ENCODE results near the gene DPYSL4. TPM values are rescaled to one million over a fixed set of nuclear protein-coding genes. Genes with fewer than 3 reads are reported as not detected.

Gene DPYSL4
- polyA plus RNA-seq, 1 donor: 16.3 TPM

DNA sequence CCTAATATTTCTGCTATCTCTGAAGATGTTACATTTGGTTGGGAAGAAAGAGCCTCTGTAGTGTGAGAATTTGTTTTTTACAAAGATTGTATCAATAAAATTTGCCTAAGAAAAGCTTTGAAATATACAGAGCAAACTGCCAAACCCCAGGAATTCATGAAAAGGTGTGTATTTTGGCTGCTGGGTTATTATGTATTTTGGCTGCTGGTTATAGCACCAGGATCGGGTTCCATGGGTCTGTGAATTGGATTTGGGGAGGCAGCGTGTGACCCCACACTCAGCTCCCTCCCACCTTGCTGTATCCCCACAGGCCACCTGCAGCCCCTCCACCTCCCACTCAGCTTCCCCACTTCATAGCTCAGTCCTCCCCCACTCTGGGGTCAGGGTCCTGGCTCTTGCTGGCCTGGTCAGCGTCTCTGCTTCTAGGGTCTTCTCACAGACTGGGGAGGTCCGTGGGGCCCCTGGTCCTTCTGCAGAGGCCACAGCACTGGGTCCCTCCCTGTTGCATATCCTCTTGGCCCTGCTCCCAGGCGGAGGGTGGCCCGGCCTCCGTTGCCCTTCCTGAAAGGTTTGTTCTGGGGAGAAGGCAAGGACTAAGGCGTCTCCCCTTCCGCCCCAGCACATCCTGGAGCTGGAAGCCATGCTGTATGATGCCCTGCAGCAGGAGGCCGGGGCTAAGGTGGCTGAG is 24.0 kb upstream of the DPYSL4 start:
- no peak for DNase-seq

DNA sequence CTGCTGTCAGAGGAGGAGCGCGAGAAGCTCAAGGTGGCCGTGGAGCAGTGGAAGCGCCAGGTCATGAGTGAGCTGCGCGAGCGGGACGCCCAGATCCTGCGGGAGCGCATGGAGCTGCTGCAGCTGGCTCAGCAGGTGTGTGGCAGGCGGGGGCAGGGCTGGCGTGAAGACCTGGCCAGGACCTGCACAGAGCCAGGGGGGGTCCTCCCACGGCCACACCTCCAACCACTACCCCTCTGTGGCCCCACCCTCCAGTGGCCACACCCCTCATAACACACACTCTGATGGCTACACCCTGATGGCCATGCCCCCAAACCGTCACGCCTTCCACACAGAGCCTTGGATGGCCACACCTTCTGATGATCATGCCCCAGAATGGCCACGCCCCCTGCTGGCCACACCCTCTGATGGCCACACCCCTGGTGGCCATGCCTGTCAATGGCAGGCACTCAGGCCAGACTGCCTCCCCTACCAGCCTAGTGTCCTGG is 23.4 kb upstream of the DPYSL4 start:
- DNase-seq: no peak

DNA sequence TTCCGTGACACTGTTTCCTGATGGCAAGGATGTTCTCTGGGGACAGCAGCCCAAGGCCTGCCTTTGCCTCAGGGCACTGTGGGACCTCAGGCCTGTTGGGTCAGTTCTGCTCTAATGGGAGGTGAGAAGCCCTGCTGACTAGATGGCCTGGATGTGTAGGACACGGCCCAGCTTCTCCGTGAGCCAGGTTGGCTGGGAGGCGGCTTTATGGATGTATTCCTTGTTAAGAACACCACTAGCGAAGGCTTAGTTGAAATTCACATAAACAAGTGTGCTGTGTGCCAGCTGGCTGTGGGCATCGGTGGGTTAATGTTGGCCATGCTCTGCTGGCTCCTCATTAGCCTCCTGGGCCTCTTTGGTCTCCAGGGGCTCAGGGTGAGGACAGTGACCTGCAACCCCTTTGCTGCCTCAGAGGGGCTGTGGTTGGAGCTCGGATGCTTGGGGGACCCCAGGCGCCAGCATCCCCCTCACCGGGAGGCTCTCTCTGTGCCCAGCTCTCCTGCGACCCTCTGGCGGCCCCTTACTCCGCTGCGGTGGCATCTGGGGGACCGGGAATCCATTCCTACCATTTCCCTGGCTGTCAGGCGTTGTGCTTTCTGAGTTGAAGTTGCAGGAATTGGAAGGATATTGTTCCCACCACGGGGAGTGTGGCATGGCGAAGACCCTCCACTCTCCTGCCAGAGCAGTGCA is 22.8 kb upstream of the DPYSL4 start:
- no peak for DNase-seq

DNA sequence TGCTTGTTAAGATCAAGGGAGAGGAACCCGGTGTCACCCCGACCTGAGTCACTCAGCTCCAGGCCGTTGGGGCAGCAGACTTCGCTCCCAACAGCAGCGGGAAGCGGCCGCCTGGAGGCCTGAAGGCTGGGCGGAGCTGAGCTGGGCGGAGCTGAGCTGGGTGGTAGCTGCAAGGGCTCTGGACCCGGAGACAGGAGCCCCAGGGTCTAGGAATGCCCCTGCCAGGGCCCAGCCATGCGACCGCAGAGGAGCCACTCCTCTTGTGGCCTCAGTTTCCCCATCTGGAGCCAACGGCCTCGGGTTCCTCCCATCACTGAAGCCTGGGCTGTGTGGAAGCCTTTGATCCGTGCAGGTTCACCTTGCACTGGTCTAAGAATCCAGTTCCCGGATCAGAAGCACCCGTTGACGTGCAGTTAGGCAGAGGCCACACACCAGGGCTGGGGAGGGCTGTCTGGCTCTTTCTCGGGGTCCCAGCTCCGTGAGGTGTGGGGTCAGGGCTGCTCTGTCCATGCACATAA is 21.9 kb upstream of the DPYSL4 start:
- no peak for DNase-seq

DNA sequence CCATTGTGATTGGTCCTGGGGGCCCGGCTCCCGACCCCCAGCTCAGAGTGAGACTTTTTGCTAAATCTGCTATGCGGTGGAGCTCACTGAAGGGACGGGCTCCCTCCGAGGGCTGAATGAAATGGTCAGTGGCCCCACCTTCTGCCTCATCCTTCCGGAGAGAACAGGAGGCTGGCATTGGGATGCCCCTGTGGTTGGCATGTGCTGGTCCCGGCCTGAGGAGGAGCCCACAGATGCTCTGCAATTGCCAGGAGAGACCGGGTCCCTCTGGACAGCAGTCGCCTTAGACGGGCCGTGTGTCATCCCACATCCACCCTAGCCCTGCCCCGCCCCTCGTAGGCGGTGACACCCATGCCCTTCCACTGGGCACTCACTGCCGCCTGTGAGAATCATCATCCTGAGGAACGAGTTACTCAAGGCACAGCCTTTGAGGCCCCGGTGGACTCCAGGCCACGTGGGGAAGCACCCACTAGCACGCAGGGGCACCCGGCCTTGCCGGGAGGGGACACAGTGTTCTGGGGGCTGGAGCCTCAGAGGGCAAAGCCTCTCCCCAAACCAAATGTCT is 21.2 kb upstream of the DPYSL4 start:
- no peak for DNase-seq

DNA sequence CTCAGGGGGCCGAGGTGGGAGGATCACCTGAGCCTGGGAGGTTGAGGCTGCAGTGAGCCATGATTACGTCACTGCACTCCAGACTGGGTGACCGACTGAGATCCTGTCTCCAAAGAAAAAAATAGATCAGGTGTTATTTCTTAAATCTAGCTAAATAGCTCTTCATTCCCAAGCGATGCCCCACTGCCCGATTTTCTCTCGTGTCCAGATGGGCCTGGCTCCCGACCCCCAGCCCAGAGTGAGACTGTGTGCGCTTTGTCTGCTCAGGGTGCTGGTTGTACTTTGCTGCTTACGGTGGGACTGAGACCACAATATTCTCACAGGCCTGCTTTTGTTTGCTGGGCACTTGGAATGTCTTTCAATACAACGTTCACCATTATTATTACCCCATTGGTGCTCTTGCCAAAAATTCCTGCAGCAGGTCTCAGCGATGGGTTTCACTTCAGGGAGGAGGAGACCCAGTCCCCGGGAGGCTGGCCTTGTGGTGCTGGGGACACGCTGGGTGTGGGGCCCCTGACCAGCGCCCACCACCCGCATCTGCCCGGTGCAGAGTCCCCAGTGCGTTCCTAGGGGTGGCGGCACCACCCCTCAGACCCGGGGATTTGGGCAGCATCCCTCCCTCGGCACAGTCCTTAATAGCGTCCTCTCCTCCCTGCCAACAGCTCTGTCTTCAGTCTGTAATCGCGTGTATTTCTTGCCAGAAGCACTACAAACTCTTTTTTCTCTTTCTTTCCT is 20.4 kb upstream of the DPYSL4 start:
- DNase-seq: no peak

DNA sequence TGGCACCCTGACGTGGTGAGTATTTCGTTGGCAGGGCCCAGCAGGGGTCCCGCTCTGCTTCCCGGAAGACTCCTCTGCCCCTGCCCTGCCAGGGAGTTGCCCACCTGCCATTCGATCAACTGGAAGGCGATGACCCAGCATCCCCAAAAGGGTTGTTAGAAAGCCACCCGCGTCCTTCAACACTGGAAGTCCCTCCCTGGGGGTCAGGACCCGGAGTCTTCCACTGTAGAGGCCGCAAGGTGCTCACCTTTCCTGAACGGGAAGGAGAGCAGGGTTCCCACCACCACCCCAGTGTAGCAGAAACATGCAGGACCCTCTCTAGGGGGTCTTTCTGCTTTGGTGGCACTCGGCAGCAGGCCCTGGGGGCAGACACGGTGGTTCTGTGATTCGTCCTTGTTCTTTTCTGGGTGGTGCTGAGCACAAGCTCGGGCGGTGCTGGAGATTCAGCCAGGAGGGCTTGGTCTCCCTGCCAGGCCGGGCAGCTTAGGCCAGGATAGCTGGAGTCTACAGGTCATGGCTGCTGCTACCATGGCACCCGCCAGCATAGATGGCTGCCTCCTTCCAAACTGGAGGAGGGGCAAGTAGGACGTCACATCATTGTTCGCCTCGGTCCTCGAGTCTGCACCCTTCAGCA is 19.6 kb upstream of the DPYSL4 start:
- no peak for DNase-seq

DNA sequence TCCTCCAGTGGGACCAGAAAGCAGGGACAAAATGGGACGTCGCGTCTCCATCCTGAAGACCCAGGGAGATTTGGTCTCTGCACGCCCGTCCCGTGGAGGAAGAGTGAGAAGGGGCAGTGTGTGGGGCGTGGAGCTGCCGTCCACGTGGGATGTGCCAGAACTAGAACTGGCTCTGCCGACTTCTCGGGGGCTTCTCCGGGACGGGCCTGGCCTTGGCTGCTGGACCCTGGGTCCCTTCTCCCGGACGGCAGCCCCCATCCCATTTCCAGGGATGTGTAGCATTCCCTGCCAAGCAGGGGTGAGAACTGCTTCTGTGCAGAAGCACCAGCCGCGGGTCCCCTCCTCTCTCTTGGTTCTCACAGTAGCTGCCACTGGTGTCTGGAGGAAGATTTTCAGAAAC is 18.8 kb upstream of the DPYSL4 start:
- DNase-seq: no peak

DNA sequence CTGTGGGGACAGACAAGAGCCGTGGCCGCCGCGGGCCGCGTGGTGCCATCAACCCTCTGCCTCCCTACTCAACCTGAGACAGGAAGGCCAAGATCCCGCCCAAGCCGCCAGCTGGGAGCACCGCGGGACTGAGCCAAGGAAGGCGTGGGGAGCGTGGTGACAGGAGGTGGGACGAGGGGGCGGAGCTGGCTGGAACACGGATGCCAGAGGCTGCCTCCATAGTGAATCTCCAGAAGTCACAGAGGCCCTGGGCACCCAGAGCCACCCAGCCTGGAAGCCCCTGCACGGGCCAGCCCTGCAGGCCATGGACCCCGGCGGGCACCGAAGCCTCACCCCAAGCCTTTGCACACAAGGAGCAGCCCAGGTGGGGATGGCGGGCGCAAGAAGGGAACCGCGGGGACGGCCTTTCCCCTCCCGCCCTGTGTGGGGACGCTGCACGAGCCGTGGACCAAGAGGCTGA is 18.1 kb upstream of the DPYSL4 start:
- DNase-seq: no peak

DNA sequence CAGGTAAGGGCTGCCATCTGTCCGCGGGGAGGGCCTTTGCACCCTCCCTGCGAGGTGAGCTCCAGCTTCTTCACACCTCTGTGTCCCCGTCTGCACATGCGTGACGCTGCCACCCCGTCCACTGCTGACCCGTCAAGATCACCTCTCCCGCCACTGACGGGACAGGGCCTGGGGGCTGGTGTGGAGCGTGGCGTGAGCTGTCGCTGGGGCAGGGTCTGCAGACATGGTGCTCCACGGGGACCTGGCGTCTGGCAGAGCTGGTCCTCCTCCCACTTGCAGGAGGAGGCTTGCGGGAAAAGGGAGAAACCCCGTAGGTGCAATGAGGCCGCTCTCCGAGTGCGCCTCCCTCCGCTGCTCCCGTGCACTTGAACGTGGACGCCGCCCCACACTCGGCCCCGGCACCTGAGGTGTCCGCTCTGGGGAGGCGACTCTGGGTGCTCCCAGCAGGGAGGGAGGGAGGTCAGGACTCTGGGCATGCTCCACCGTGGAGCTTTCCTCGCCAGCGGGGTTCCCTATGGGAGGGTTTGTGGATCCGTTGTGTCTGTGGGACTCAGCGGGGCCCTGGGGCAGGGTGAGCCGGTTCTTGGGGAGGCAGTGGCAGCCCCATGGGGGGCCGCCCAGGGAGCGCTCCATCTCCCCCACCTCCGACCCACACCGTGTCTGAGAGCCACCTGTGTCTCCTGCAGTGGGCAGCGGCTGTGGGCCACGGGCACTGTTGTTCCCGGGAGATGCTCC is 17.6 kb upstream of the DPYSL4 start:
- no peak for DNase-seq

DNA sequence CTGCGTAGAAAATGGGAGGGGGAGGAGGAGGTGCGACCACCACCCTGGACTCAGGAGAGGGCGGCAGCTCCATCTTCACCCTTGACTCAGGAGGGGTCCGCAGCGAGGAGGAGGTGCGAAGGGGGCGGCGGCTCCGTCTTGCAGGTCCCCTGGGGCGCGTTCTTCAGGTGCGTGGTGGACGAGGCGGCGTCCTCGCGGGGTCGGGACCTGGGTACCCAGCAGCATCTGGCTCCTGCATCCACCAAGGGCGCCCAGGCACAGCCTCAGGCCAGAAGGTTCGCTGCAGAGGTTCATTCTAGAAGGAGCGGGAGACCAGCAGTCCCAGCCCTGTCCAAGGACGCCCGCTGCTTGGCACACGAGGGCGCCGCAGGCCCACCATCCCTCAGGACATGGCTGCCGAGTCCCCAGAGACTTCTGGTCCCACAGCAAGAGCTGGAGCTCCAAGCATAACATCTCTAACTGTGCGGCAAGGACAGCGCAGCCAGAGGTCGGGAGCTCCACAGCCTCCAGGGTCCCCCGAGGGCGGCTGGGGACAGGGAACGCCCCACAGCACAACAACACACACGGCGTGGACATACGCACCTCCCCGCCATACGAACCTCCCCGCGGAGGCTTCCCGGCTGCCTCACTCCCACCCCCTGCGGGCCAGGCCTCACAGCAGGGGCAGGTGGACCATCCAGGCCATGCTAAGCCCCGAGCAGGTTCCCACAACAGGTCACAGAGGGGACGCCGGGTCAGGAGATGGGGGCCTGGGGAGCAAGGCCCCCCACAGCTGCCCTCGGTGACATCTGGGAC is 16.8 kb upstream of the DPYSL4 start:
- DNase-seq: no peak

DNA sequence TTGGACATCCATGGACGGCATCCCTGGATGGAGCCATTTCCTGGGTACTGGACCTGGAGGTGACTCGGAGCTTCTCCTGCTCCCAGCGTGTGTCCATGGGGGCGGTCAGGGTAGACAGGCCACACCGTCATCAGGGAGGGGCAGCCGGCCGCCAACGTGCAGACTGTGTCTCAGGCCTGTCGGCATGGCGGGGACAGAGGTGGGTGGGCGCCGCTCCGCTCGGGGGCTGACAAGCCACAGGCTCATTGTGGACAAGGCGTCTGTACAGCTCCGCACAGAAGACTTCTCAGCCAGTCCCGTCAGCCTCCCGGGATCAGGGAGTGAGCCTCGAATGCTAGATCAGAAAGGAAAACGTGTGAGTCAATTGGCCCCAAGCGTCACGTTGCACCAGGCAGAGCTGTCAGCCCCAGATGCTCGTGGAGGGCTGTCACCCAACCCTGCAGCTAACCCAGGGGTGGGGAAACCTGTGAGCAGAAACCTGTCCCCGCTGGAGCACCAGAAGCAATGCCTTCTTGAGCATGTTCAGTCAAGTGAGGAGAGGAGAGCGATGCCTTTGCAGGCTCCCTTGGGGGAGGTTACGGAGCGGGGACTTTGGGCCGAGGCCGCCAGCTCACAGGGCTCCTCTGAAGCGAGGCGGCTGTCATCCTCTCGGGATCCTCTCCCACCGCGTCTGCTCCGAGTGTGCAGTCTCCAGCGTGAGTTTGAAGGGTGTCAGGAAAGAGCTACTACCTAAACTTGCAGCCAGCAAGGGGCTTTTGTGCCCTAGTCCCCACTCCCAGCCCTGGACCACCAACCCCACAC is 16.0 kb upstream of the DPYSL4 start:
- no peak for DNase-seq

DNA sequence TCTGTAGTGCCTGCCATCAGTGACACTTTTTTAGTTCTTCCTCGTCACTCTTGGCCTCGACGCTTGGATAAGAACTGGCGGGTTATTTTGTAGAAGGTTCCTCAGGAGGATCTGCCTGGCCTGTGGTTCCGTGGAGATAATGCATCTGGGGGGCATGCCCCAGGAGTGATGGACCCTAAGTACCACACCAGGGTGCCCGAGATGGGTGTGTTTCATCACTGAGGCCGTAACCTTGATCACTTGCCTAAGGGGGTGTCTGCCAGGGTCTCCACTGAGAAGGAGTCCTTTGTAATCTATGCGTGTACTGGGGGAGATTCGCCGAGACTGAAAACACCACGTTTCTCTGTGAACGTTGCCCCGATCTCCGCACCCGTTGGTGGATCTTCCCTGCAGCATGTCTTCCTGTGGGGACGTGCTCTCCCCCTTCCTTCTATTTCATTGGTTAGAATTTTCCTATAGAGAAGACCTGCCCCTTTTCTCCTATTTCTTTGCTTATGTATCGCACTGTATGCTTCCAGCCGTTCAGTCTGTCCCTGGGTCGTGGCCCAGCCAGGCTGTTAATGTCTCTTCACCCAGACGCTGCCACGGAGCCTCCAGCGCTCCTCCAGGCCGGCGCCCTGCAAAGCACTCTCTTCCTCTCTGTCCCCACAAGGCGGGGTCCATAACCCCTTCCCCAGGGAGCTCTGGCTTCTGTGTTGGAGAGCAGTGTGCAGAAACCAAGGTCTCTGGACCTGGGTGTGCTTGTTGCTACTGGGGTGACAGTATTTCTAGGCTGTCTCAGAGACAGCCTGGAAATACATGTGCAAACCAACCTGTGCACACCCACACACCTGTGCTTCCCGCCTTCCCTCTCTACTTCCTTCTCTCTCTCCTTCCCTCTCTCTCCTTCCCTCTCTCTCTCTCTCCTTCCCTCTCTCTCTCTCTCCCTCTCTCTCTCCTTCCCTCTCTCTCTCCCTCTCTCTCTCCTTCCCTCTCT is 14.4 kb upstream of the DPYSL4 start:
- DNase-seq: no peak

DNA sequence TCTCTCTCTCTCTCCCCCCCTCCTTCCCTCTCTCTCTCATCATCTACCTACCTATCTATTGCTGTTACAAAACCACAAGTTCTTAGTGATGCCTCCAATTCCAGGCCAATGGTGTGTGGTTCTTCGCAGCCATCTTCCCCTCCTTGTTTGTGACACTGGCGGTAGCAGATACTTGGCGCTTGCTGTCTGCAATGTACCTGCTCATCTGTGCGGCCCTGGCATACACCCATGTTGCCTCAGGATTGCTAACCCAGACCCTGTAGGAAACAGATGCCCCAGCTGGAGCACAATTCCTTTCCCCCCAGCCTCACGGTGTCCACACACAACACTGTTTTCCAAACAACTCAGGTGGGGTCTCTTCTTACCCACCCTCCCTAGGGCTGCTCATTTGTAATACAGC is 13.6 kb upstream of the DPYSL4 start:
- no peak for DNase-seq

DNA sequence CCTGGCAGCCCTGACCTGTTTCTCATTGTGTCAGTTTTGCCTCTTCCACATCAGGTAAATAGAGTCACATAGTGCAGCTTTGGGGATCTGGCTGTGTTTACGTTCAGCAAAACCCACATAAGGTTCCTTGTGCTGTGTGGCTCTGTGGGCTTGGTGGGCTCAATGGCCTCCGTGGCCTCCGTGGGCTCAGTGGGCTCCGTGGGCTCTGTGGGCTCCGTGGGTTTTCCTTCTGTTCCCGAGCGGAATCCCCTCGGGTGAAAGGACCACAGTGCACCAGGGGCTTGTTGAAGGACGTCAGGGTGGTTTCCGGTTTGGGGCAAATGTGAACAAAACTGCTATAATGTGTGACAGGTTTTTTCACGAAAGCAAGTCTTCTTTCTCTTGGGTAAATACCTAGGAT is 12.5 kb upstream of the DPYSL4 start:
- DNase-seq: no peak

DNA sequence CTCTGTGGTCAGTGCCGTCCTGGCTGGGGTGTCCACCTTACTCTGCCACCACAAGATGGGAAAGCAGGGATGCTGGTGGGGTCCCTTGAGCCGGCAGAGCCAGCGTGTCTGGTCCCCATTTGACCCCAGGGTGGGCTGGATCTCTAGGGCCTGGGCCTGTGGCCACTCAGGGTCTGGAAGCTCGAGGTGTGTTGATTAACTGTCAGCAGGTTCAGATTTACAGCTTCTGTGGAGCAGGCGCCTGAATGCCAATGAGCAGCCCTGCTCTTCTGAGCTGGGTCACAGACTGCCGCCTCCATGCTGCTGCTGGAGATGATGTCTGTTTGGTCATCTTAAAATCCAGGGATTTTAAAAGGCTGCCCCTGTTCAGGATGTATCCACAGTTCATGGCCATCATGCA is 11.3 kb upstream of the DPYSL4 start:
- no peak for DNase-seq

DNA sequence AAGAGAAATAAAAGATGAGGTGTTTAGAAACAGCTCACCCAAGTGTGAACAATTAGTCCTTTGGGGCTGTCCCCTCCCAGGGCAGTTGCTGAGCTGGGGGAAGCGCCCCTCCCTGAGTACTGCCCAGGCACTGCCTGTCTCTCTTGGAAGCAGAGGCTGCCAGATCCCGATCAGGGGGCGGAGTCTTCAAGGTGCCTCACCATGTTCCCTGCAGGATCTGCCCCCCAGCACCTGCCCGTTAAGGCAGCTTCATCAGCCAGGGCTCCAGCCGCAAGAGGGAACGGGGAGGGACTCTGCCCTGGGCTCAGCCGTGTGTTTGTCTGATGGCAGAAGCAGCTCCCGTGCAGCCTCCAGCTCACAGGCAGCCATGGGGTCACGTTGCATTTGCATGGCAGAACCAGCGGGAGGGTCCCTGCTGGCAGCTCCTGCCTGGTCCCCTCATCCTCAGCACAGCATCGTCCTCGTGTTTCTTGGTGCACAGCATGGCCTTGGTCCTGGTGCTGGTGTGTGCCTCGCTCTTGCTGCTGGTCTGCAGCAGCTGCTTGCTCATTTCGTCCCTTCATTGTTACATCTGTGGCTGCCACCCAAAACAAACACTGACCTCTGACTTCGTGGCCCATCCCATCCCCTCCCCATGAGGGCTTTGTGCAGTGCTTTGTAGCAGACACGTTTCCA is 10.7 kb upstream of the DPYSL4 start:
- DNase-seq: no peak

Data from left kidney (tissue), 2 donors.